PC-9 (cell line): ENCODE results near the gene YAP1. TPM values are rescaled to one million over a fixed set of nuclear protein-coding genes. Genes with fewer than 3 reads are reported as not detected.

Experiments used
- BruUV-seq: library from RNA; stranded (reverse); fragments of 400-500 nt; replicated peaks from 2 replicates; lab custom pipeline; 2021; lab: Mats Ljungman, UMichigan
- CTCF ChIA-PET: fragments of 300-600 bp; sonication (Branson Sonifier 250); formaldehyde crosslinking; loops from one replicate; lab custom pipeline; 2022; ENCODE audit warnings: antibody characterized with exemption; lab: Charles Lee
- POLR2A ChIA-PET: fragments of 300-600 bp; sonication (Branson Sonifier 250); formaldehyde crosslinking; loops from one replicate; lab custom pipeline; 2022; ENCODE audit warnings: antibody characterized with exemption; ENCODE audit not compliant: unreplicated experiment; lab: Charles Lee
- DNase-seq, 2 experiments: peaks; one replicate each; pipeline versions ENCODE4 v3.0.0 to v3.0.0-alpha.2; 2015 to 2022; ENCODE audit warnings: mixed read lengths in 1 of 2
- H2AFZ ChIP-seq: fragments of 200-600 bp; sonication (generic); 2 replicates; pipeline ENCODE4 v1.8.1; 2017; ENCODE audit warnings: antibody characterized with exemption
- H3F3A ChIP-seq: fragments of 200-600 bp; sonication (generic); 2 replicates; pipeline ENCODE4 v1.8.1; 2017; ENCODE audit warnings: antibody characterized with exemption, mild to moderate bottlenecking, low read depth; ENCODE audit not compliant: insufficient read depth
- H3K27ac ChIP-seq: fragments of 200-600 bp; sonication (generic); 2 replicates; pipeline ENCODE4 v1.6.1; 2016; ENCODE audit warnings: mixed run types
- H3K27me3 ChIP-seq: fragments of 200-600 bp; sonication (generic); 2 replicates; pipeline ENCODE4 v1.6.1; 2016; ENCODE audit warnings: low read depth, mixed run types; ENCODE audit not compliant: insufficient read depth
- H3K36me3 ChIP-seq: fragments of 200-600 bp; sonication (generic); 2 replicates; pipeline ENCODE4 v1.6.1; 2016; ENCODE audit warnings: low read depth, mixed run types
- H3K4me1 ChIP-seq: fragments of 200-600 bp; sonication (generic); replicated peaks from 2 replicates; pipeline ENCODE4 v1.6.1; 2016; ENCODE audit warnings: mixed run types; ENCODE audit not compliant: insufficient read depth
- H3K4me2 ChIP-seq: fragments of 200-600 bp; sonication (generic); 2 replicates; pipeline ENCODE4 v1.6.1; 2017; ENCODE audit warnings: mixed run types
- H3K4me3 ChIP-seq: fragments of 200-600 bp; sonication (generic); 2 replicates; pipeline ENCODE4 v1.6.1; 2016; ENCODE audit warnings: mixed run types
- H3K79me2 ChIP-seq: fragments of 200-600 bp; sonication (generic); 2 replicates; pipeline ENCODE4 v1.6.1; 2017; ENCODE audit warnings: low read depth, mixed run types
- H3K9me2 ChIP-seq: fragments of 200-600 bp; sonication (generic); 2 replicates; pipeline ENCODE4 v1.8.1; 2017; ENCODE audit warnings: mild to moderate bottlenecking; ENCODE audit not compliant: insufficient read depth
- H3K9me3 ChIP-seq: fragments of 200-600 bp; sonication (generic); 2 replicates; pipeline ENCODE4 v1.8.1; 2016; ENCODE audit warnings: low read depth; ENCODE audit not compliant: insufficient read depth
- H4K20me1 ChIP-seq: fragments of 200-600 bp; sonication (generic); 2 replicates; pipeline ENCODE4 v1.8.1; 2017; ENCODE audit not compliant: insufficient read depth
- CTCF ChIP-seq: fragments of 200-600 bp; sonication (generic); conservative IDR thresholded peaks from 2 replicates; pipeline ENCODE4 v1.6.1; 2017; ENCODE audit warnings: mixed run types, antibody characterized with exemption, mild to moderate bottlenecking, moderate library complexity
- EZH2 ChIP-seq: fragments of 200-600 bp; sonication (generic); IDR thresholded peaks from 2 replicates; pipeline ENCODE4 v1.8.0; 2017; ENCODE audit warnings: antibody characterized with exemption, low read depth
- intact Hi-C: fragments of 100-400 bp; cut with micrococcal nuclease; formaldehyde crosslinking; loops from one replicate; pipeline ENCODE4 v1.10.0; 2022; ENCODE audit not compliant: unreplicated experiment
- total RNA-seq: library from RNA; stranded (reverse); gene quantifications from 2 replicates; pipeline ENCODE4 v1.2.3, GENCODE V29; 2021

The YAP1 gene
- total RNA-seq, 1 experiment from 2014 or later = 111 TPM

- peaks cover 72% of the 10 kb centered on the region for H3K79me2 ChIP-seq
- H3K9me2 ChIP-seq = no peaks in the 10 kb centered on the region
- intact Hi-C loops = no loop called here
- no TSS peak for BruUV-seq
- no peak overlapping the region for H2AFZ ChIP-seq
- peaks cover 9% of the 10 kb centered on the region; the same call in 1 of the 2 replicates for H3F3A ChIP-seq
- peaks cover 51% of the 10 kb centered on the region for H3K36me3 ChIP-seq
- H3K27ac ChIP-seq = peak overlapping the region; percentile 7; the same call in 1 of the 2 replicates
- POLR2A ChIA-PET = interaction anchor here (0.7 kb wide), 1 partner anchor 49 kb away, joined by 3 read pairs; no protein-coding TSS in a partner anchor
- 0 out of 2 replicates have a peak, but pooled peaks cover 3% of the 10 kb centered on the region for H3K9me3 ChIP-seq
- H3K4me1 ChIP-seq = no peaks in the 10 kb centered on the region
- H3K4me2 ChIP-seq = no peak overlapping the region
- CTCF ChIA-PET = no interaction called here
- DNase-seq = no peak
- H3K4me3 ChIP-seq = no peak overlapping the region
- TF ChIP-seq CTCF (no peak), EZH2 (no peak)
- H4K20me1 ChIP-seq = no peaks in the 10 kb centered on the region
- no peaks in the 10 kb centered on the region for H3K27me3 ChIP-seq
Observed at GRCh38 chr11:102186551-102187191, 76.4 kb downstream of the YAP1 start.

GRCh38 chr11:102187416-102188151 is 77.3 kb downstream of the YAP1 start:
- no peak for TF ChIP-seq EZH2
- TF ChIP-seq CTCF = no peak
- Histone ChIP-seq H3K9me3 (no peaks in the 10 kb centered on the region), H3K36me3 (peaks cover 58% of the 10 kb centered on the region), H3K79me2 (peaks cover 63% of the 10 kb centered on the region), H3F3A (peaks cover 9% of the 10 kb centered on the region; the same call in 1 of the 2 replicates), H3K9me2 (no peaks in the 10 kb centered on the region), H3K4me3 (no peak overlapping the region), H3K27ac (no peak overlapping the region), H2AFZ (no peak overlapping the region), H3K4me1 (no peaks in the 10 kb centered on the region), H3K27me3 (no peaks in the 10 kb centered on the region), H3K4me2 (no peak overlapping the region), H4K20me1 (no peaks in the 10 kb centered on the region)
- BruUV-seq = no TSS peak
- CTCF ChIA-PET = no interaction called here
- POLR2A ChIA-PET = interaction anchor here (0.7 kb wide), 1 partner anchor 50 kb away, joined by 3 read pairs; no protein-coding TSS in a partner anchor
- DNase-seq = no peak
- intact Hi-C loops = no loop called here

- peaks cover 55% of the 10 kb centered on the region for H3K79me2 ChIP-seq
Observed at GRCh38 chr11:102188488-102188887, 78.2 kb downstream of the YAP1 start.

More at GRCh38 chr11:102188488-102188887, 78.2 kb downstream of the YAP1 start:
- ChIA-PET POLR2A (no interaction called here), CTCF (no interaction called here)
- no peaks in the 10 kb centered on the region for H3K9me3 ChIP-seq
- H3K27ac ChIP-seq = no peak overlapping the region
- intact Hi-C loops = no loop called here
- H3K9me2 ChIP-seq = no peaks in the 10 kb centered on the region
- no peak for TF ChIP-seq EZH2
- no peak for TF ChIP-seq CTCF
- peaks cover 57% of the 10 kb centered on the region; the same call in 1 of the 2 replicates for H3K36me3 ChIP-seq
- H3K4me1 ChIP-seq = no peaks in the 10 kb centered on the region
- no peaks in the 10 kb centered on the region for H4K20me1 ChIP-seq
- no peak overlapping the region for H3K4me3 ChIP-seq
- H3K27me3 ChIP-seq = no peaks in the 10 kb centered on the region
- no TSS peak for BruUV-seq
- H2AFZ ChIP-seq = no peak overlapping the region
- no peak for DNase-seq
- no peak overlapping the region for H3K4me2 ChIP-seq
- H3F3A ChIP-seq = peaks cover 9% of the 10 kb centered on the region
